Measurements from ENCODE around the gene PRSS8.

GRCh38 chr16:31088459-31089183 lies 46.9 kb downstream of the PRSS8 start, which contains the start of gene PRSS53:
- no peak for TF ChIP-seq CTCF (conservative IDR thresholded peaks at IDR 0.05)
- TF ChIP-seq EZH2 (IDR thresholded peaks at IDR 0.05; ENCODE audit: low read depth), result no peak
